Lower leg skin (tissue), 3 donors: ENCODE results near the gene DTX3.

ENCODE experiments used
- POLR2A ChIP-seq, 2 donors: fragments of 450-650 bp; IDR thresholded peaks; one replicate each; pipeline ENCODE4 v1.6.1; 2016 to 2017; ENCODE audit warnings: antibody characterized with exemption in 2 of 2, mild to moderate bottlenecking in 1 of 2, moderate library complexity in 1 of 2
- TF ChIP-seq, protein P1 (sequence below), 3 donors: fragments of 450-650 bp; IDR thresholded peaks; one replicate each; pipeline ENCODE4 v1.5.1; 2016; ENCODE audit warnings: antibody characterized with exemption in 3 of 3, mild to moderate bottlenecking in 3 of 3, moderate library complexity in 2 of 3

DNA sequence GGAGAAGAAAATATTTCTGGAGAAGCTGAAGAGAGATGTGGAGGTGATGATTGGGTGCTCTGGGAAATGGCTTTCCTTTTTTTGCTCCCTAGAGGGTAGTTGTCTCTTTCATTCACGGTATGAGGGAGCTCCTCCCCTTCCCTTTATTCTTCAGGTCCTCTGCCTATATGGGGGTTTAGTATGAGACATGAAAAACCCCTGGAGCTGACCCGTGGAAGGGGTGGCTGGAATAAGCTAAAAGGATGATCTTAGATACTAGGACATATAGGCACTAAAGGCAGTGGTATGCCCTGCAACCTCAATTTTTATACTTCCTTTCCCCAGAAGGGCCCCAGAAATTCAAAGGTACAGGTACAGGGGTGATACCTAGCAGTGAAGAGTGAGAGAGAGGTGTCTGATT lies 4.2 kb upstream of the DTX3 start:
- TF ChIP-seq, protein P1, sequence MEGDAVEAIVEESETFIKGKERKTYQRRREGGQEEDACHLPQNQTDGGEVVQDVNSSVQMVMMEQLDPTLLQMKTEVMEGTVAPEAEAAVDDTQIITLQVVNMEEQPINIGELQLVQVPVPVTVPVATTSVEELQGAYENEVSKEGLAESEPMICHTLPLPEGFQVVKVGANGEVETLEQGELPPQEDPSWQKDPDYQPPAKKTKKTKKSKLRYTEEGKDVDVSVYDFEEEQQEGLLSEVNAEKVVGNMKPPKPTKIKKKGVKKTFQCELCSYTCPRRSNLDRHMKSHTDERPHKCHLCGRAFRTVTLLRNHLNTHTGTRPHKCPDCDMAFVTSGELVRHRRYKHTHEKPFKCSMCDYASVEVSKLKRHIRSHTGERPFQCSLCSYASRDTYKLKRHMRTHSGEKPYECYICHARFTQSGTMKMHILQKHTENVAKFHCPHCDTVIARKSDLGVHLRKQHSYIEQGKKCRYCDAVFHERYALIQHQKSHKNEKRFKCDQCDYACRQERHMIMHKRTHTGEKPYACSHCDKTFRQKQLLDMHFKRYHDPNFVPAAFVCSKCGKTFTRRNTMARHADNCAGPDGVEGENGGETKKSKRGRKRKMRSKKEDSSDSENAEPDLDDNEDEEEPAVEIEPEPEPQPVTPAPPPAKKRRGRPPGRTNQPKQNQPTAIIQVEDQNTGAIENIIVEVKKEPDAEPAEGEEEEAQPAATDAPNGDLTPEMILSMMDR (IDR thresholded peaks at IDR 0.05), result no peak
- no peak for TF ChIP-seq POLR2A (IDR thresholded peaks at IDR 0.05)
